ENCODE data around the gene CSAD.

Gene CSAD

GRCh38 chr12:53198486-53199110, 17.9 kb upstream of the CSAD start:
- H3K27ac ChIP-seq, result no peak overlapping the region
- no peaks in the 10 kb centered on the region for H3K36me3 ChIP-seq (ENCODE audit: insufficient read depth, low read length)
- DNase-seq (ENCODE audit: low read depth, low spot score), result no peak
- H3K9me3 ChIP-seq (ENCODE audit: low read depth, low read length), result no peaks in the 10 kb centered on the region
- H3K4me3 ChIP-seq, result no peak overlapping the region
- TF ChIP-seq POLR2AphosphoS5 (IDR thresholded peaks at IDR 0.05; ENCODE audit: borderline replicate concordance, low read depth, low read length), result no peak
- TF ChIP-seq EZH2 (IDR thresholded peaks at IDR 0.05), result no peak
- no peak for TF ChIP-seq FOXP2 (optimal IDR thresholded peaks at IDR 0.05; ENCODE audit: control extremely low read depth, extremely low read length, insufficient read depth)
- H3K9ac ChIP-seq (ENCODE audit: insufficient read length), result no peak overlapping the region

GRCh38 chr12:53197011-53197640, 16.4 kb upstream of the CSAD start:
- TF ChIP-seq POLR2AphosphoS5 (IDR thresholded peaks at IDR 0.05; ENCODE audit: borderline replicate concordance, low read depth, low read length), result no peak
- TF ChIP-seq FOXP2 (optimal IDR thresholded peaks at IDR 0.05; ENCODE audit: control extremely low read depth, extremely low read length, insufficient read depth), result no peak
- no peak for TF ChIP-seq EZH2 (IDR thresholded peaks at IDR 0.05)
- Histone ChIP-seq H3K9ac (ENCODE audit: insufficient read length) (no peak overlapping the region), H3K27ac (no peak overlapping the region), H3K36me3 (ENCODE audit: insufficient read depth, low read length) (no peaks in the 10 kb centered on the region), H3K4me3 (no peak overlapping the region), H3K9me3 (ENCODE audit: low read depth, low read length) (no peaks in the 10 kb centered on the region)
- DNase-seq (ENCODE audit: low read depth, low spot score), result no peak

GRCh38 chr12:53196486-53196885, 15.8 kb upstream of the CSAD start:
- no peak overlapping the region for H3K9ac ChIP-seq (ENCODE audit: insufficient read length)
- no peak overlapping the region for H3K27ac ChIP-seq
- DNase-seq (ENCODE audit: low read depth, low spot score), result no peak
- no peaks in the 10 kb centered on the region for H3K9me3 ChIP-seq (ENCODE audit: low read depth, low read length)
- TF ChIP-seq FOXP2 (optimal IDR thresholded peaks at IDR 0.05; ENCODE audit: control extremely low read depth, extremely low read length, insufficient read depth) (no peak), EZH2 (IDR thresholded peaks at IDR 0.05) (no peak), POLR2AphosphoS5 (IDR thresholded peaks at IDR 0.05; ENCODE audit: borderline replicate concordance, low read depth, low read length) (no peak)
- H3K36me3 ChIP-seq (ENCODE audit: insufficient read depth, low read length), result no peaks in the 10 kb centered on the region
- no peak overlapping the region for H3K4me3 ChIP-seq

GRCh38 chr12:53195516-53196420, 15.0 kb upstream of the CSAD start:
- H3K9me3 ChIP-seq (ENCODE audit: low read depth, low read length), result no peaks in the 10 kb centered on the region
- H3K36me3 ChIP-seq (ENCODE audit: insufficient read depth, low read length), result no peaks in the 10 kb centered on the region
- H3K4me3 ChIP-seq, result no peak overlapping the region
- no peak for DNase-seq (ENCODE audit: low read depth, low spot score)
- H3K27ac ChIP-seq, result no peak overlapping the region
- no peak for TF ChIP-seq EZH2 (IDR thresholded peaks at IDR 0.05)
- no peak overlapping the region for H3K9ac ChIP-seq (ENCODE audit: insufficient read length)

GRCh38 chr12:53194973-53195372, 14.2 kb upstream of the CSAD start:
- Histone ChIP-seq H3K9me3 (ENCODE audit: low read depth, low read length) (no peaks in the 10 kb centered on the region), H3K27ac (no peak overlapping the region), H3K36me3 (ENCODE audit: insufficient read depth, low read length) (no peaks in the 10 kb centered on the region), H3K9ac (ENCODE audit: insufficient read length) (no peak overlapping the region), H3K4me3 (no peak overlapping the region)
- TF ChIP-seq FOXP2 (optimal IDR thresholded peaks at IDR 0.05; ENCODE audit: control extremely low read depth, extremely low read length, insufficient read depth), result no peak
- no peak for TF ChIP-seq POLR2AphosphoS5 (IDR thresholded peaks at IDR 0.05; ENCODE audit: borderline replicate concordance, low read depth, low read length)
- no peak for TF ChIP-seq EZH2 (IDR thresholded peaks at IDR 0.05)
- no peak for DNase-seq (ENCODE audit: low read depth, low spot score)

GRCh38 chr12:53193985-53194716, 13.4 kb upstream of the CSAD start:
- no peak overlapping the region for H3K27ac ChIP-seq
- no peaks in the 10 kb centered on the region for H3K9me3 ChIP-seq (ENCODE audit: low read depth, low read length)
- no peak for TF ChIP-seq FOXP2 (optimal IDR thresholded peaks at IDR 0.05; ENCODE audit: control extremely low read depth, extremely low read length, insufficient read depth)
- no peak for TF ChIP-seq POLR2AphosphoS5 (IDR thresholded peaks at IDR 0.05; ENCODE audit: borderline replicate concordance, low read depth, low read length)
- TF ChIP-seq EZH2 (IDR thresholded peaks at IDR 0.05), result no peak
- no peaks in the 10 kb centered on the region for H3K36me3 ChIP-seq (ENCODE audit: insufficient read depth, low read length)
- no peak for DNase-seq (ENCODE audit: low read depth, low spot score)
- H3K9ac ChIP-seq (ENCODE audit: insufficient read length), result no peak overlapping the region
- no peak overlapping the region for H3K4me3 ChIP-seq

- Histone ChIP-seq H3K9ac (ENCODE audit: insufficient read length) (no peak overlapping the region), H3K36me3 (ENCODE audit: insufficient read depth, low read length) (peaks cover 8% of the 10 kb centered on the region), H3K27ac (no peak overlapping the region), H3K4me3 (no peak overlapping the region), H3K9me3 (ENCODE audit: low read depth, low read length) (no peaks in the 10 kb centered on the region)
- TF ChIP-seq POLR2AphosphoS5 (IDR thresholded peaks at IDR 0.05; ENCODE audit: borderline replicate concordance, low read depth, low read length), result no peak
- no peak for DNase-seq (ENCODE audit: low read depth, low spot score)
Observed at GRCh38 chr12:53193040-53193439, 12.3 kb upstream of the CSAD start.

- H3K4me3 ChIP-seq, result no peak overlapping the region
- H3K9me3 ChIP-seq (ENCODE audit: low read depth, low read length), result no peaks in the 10 kb centered on the region
- H3K27ac ChIP-seq, result no peak overlapping the region
- H3K9ac ChIP-seq (ENCODE audit: insufficient read length), result no peak overlapping the region
- peaks cover 12% of the 10 kb centered on the region for H3K36me3 ChIP-seq (ENCODE audit: insufficient read depth, low read length)
- TF ChIP-seq FOXP2 (optimal IDR thresholded peaks at IDR 0.05; ENCODE audit: control extremely low read depth, extremely low read length, insufficient read depth) (no peak), EZH2 (IDR thresholded peaks at IDR 0.05) (no peak), POLR2AphosphoS5 (IDR thresholded peaks at IDR 0.05; ENCODE audit: borderline replicate concordance, low read depth, low read length) (no peak)
- no peak for DNase-seq (ENCODE audit: low read depth, low spot score)
Observed at GRCh38 chr12:53192531-53193021, 11.9 kb upstream of the CSAD start.

All from SK-N-MC (cell line).